GM18498 (cell line): ENCODE results near the gene ADCK2.
"Not testable (repeated sequence)": the region's sequence is repeated elsewhere in the genome, so short reads cannot be mapped to it uniquely, and the experiment has no call there.

Source experiments
- ATAC-seq: cut with Tn5 transposase; IDR thresholded peaks from one replicate; pipeline ENCODE4 v1.9.1; 2021; ENCODE audit warnings: mild to moderate bottlenecking, moderate library complexity; ENCODE audit not compliant: unreplicated experiment

The ADCK2 gene

DNA sequence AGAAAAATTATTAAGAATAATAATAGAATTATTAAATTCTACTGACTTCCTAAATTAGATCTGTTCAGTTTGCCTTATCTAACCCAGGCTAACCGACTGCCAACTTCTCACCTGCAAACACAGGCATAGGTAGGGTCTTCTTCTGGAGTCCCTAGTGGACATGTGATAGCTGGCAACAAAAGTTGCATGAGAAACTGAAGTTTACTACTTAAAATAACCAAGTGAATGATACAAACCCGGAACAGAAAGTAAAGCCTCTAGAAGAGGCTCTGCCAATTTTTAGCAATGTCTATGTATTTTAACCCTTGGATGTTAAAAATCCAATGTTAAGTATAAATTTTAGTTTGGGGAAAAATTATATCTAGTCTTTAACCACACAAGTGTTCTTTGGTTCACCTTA lies 61.4 kb downstream of the ADCK2 start:
- no peak for ATAC-seq

DNA sequence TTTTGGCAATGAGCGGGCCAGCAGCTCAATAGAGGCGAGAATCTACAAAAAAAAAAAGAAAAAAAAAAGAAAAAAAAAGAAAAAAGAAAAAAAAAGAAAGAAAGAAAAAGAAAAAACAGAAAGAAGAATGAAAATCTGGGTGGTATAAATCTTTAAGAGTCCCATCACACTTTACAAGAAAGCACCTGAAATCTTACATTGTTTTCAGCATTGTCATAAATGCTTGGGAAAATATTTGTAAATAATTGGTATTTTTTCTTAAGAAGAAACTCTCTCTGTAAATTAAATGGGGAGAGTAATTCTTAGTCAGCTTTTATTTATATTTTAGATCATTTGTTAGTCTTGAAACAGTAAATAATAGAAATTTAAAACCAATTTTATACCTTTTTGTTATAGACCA lies 62.0 kb downstream of the ADCK2 start:
- ATAC-seq: no peak

DNA sequence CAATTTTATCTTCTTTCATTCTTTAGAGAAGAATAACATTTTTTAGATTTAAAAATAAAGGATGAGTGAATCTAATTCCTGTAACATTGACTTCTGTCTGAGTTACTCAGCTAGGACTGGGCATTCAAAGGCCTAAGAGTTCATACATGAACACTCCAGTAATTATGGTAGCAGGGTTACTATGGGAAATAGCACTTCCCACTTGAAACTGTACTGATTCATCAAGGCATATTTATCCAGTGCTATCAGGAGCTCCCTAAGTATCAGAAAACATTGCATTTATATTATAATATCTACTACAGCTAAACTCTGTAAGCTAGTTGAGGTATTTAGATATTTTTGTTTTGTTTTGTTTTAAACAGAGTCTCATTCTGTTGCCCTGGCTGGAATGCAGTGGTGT lies 65.5 kb downstream of the ADCK2 start:
- ATAC-seq: no peak

DNA sequence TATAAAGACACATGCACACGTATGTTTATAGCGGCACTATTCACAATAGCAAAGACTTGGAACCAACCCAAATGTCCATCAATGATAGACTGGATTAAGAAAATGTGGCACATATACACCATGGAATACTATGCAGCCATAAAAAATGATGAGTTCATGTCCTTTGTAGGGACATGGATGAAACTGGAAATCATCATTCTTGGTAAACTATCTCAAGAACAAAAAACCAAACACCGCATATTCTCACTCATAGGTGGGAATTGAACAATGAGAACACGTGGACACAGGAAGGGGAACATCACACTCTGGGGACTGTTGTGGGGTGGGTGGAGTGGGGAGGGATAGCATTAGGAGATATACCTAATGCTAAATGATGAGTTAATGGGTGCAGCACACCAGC lies 70.5 kb downstream of the ADCK2 start:
- not testable (repeated sequence) for ATAC-seq

DNA sequence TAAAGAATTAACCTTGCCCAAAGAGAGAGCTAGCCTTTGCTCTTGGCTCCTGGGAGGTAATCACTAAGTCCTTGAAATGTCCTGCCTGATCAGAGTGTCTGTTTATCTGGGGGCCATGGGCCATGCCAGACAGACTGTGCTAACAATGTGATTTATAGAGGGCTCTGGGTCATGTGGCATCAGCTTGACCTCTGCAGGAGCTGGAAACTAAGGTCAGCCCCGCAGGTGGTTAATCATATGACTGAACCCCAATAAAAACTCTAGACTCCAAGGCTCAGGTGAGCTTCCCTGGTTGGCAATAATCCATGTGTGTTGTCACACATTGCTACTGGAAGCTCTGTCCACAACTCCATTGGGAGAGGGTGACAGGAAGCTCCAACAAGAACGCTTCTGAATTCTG lies 71.3 kb downstream of the ADCK2 start:
- no peak for ATAC-seq
